HG03280 (cell line): ENCODE results near the gene ANKRD33B.

Source experiments
- ATAC-seq: cut with Tn5 transposase; IDR thresholded peaks from one replicate; pipeline ENCODE4 v1.9.1; 2021; ENCODE audit warnings: mild to moderate bottlenecking, moderate library complexity; ENCODE audit not compliant: unreplicated experiment

ANKRD33B gene

DNA sequence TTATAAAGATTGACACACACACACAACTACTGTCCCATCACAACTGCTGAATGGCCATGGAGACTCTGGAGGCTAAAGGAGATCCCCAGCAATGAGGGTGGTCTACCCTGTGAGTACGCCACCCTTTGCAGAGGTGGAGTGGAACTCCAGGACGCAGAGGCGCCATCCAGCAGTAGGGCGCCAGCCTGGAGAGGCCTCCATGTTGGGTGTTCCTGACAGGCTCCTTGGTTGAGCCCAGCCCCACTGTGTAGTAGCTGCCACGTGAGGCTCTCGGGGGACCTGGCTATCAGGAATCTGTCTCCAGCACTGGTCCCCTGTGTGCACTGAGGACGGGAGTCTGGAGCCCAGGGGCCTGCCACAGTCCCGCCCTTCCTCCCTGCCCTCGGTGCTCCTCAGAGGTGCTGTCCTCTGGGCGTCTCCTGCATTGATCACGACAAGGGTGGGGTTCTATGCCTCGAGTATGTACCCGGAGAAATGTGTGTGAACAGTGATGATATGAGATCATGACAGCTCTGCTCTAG is 124.8 kb downstream of the ANKRD33B start:
- ATAC-seq, result no peak

DNA sequence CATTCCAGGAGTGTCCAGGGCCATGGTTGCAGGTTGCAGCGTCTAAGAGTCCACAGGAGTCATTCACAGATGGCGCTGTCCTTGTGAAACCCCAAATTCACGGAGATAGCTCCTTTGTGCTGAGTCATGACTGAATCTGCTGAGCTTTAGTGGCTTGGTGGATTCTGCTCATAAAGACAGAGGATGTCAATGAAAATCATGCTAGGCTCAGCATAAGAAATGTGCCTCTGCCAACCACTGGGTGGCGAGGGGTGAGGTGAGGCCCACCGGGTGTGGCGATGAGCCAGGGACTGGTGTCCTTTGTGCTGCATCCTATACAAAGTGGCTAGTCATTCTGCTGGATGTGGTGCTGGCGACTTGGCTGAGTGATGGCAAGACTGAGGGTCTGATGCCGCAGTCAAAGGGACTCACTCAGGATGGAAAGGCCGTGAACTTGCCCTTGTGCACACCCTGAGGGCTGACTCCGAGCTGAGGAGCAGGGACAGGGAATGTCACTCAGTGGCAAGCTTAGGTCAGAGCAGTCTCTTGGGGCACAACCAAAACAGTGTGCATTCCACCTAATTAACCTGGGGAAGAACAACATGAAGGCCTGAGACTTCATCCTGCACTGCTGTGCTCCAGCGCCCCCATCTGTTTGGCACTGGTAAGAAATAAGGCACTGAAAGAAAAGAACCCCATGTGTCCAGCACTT is 125.7 kb downstream of the ANKRD33B start:
- ATAC-seq, result peak; percentile 45

DNA sequence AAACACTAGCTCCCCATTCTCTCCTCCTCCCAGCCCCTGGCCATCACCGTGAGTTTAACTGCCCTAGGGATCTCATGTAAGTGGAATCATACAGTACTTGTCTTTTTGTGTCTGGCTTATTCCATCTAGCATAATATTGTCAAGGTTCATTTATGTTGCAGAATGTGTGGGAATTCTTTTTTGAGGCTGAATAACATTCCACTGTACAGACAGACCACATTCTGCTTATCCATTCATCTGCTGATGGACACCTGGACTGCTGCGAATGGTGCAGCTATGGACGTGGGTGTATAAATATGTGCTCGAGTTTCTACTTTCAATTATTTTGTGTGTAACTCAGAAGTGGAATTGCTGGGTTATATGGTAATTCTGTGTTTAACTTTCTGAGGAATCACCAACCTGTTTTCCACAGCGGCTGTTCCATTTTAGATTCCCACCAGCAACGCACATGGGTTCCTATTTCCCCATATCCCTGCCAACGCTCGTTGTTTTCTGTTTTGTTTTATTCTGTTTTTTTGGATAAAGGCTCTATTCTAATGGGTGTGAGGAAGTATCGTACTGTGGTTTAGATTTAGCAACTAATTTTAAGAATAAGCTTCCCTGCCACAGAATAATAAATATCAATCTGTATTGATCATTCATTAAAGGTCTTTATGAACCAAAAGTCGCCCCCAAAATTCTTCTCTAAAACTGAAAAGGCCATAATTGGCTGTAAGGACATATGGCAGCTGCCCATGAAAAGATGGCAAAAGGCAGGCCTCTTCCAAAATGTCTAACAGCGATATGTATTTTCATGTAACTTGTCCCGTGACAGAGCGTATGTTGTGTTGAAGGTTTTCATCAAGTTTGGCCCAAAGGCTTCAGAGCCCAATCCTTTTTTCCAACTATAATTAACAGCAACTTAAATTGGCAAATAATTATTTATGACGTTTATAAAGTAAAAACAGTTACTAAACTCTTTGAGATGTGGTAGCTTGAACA is 126.9 kb downstream of the ANKRD33B start:
- ATAC-seq, result no peak

DNA sequence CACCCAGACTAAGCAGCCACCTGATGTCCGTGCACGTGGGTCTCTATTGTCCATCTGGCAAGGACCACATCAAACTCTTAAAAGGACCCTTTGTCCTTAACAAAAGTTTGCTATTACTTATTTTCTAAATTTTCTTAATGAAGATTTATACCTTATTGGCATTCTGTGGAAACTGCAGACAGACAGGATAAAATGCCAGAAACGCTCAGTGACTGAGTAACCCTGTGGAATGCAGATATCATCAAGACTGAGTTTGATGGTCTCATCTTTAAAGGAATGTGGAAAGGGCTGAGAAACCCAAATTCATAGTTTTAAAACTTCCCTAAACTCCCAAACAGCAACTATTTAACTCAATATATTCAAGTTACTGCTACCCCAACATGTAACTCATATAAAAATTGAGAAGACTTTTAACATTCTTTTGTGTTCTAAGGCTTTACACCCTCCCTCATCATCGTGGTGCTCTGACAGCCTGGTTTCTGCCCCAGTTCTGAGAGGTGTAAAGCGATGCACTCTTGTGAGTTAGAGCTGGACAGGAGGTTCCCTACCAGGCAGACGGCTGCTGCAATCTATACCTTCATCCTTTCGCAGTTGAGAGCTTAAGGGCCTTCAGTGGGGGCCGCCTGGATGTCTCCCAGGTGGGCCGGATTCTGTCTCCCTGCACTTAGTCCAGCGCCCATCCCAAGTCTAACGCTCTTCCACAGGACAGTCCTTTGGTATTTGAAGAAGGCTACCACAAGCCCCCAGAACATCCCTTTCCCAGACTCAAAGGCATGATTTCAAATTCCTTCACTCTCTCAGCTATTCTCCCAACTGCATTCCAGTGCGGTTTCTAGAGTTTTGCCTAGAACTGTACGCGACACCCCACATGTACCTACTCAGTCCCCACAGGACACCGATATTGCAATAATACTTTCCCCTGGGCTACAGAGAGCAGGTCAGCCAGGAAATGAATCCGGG is 128.2 kb downstream of the ANKRD33B start:
- ATAC-seq, result no peak

DNA sequence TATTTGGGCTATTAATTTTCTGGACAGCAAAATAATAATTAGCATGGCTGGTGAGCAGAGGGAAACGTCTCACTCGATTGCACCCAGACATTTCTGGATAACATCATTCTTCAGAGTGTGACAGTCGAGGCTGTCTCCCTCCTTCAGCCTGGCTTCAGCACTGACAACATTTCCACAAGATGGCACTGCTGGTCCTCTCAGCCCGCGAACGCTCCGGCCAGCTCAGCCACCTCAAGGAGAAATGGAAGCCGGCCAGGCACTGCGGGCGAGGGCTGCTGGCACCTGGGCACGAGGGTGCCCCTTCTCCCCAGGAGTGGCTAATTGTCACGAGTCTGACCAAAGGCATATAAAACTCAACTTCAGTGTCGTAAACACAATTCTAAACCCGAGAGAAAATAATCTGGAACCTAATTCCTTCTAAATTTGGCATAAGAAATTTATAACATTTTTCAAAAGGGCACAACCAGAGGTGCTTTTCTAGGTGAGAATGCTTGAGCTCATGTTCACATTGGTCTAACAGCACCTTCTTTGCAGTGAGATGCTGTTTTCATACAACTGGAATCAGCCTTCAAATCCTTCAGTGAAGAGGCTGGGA is 131.3 kb downstream of the ANKRD33B start:
- ATAC-seq, result peak; percentile 28

DNA sequence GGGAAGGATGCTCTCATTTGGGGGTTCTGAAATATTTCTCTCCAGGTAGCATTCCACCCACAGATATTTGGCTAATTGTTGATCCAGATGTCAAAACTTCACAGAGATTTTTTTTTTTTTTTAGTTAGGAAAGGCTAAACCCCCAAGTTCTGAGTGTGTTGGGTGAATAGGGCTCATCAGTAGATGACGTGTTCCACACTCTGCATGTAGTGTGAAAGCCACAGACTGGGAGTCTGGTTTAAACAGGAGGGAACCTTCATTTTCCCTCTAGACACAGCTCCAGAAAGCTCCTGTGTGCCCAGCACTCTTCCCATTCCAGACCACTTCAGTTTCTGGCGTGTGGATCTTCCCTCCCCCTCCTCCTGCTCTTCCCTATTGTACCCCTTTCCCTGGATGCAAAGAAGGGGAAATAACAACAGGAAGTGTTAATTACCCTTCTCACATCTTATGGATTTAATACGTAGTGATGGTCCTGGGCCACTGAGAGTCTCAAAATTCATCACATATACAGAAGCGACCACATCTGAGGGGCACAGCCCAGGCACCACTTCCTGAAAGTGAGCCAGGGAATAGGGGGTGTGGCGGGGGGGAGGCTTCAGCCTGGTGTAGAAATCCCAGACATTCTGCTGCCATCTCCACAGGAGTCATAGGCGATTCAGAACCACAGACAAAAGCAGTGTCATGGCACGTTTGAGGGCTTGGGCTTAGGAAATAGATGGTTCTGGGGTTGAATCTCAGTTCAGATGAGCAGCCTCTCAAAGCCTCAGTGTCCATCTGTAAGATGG is 132.1 kb downstream of the ANKRD33B start:
- ATAC-seq, result no peak

DNA sequence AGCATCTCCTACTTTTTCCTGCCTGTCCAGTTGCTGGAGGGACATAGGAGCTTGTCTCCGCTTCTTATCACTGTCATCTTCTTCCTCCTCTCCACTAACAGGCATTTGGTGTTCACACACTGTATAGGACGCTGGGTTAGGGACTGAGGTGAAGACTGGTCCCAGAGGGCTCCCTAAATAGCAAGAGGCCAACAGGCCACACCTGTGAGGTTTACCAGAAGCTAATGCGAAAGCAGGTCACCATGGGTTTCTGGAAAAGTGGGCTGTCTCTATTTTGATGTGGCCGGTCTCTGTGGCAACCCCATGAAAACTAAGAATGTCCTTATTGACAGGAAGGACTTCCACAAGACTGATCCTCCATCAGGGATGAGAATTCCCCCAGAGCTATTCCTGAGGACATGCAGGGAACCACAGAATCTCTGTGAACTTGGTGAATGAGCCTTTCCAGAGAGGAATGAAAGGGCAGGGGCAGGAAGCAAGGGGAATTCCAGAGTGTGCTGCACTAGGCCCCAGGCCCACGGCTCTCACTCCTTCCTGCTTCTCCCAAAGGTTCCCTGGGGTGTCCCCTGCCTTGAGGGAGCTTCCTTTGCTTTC is 135.5 kb downstream of the ANKRD33B start:
- peak; percentile 54 for ATAC-seq

DNA sequence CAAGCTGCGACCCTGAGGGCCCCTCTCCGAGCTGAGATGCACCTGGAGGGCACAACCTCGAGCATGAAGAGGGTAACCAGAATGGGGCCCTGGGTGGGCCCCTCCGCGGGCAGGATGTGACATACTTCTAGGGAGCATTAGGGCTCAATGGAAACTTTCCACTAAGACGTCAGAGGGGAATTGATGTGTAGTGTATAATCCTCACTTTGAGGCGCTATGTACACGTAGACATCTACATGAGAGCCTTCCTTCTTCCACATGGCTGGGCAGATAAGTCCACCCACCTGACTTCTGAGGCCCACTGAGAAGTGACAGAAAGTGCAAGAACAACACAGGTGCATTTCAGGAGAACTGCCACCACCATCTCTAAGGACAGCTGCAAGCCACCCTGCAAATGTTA is 136.1 kb downstream of the ANKRD33B start:
- ATAC-seq, result peak; percentile 66

DNA sequence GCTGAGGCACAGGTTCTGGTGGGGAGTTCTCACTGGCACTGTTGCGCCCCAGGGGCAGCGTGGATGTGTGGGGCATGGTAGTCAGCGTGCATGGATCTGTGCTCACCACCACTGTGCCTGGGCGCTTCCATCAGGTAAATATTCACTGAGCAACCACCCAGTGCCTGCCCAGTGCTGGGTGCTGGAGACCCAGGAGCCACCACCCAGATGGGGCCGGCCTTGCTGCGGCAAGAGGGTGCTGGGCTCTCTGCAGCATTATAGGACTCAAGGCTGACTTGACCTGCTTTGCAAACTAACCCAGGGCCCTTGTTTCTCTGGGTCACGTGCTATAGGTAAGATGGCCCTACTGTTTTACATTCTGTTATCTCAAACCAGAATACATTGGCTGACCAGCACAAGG is 136.6 kb downstream of the ANKRD33B start:
- no peak for ATAC-seq

DNA sequence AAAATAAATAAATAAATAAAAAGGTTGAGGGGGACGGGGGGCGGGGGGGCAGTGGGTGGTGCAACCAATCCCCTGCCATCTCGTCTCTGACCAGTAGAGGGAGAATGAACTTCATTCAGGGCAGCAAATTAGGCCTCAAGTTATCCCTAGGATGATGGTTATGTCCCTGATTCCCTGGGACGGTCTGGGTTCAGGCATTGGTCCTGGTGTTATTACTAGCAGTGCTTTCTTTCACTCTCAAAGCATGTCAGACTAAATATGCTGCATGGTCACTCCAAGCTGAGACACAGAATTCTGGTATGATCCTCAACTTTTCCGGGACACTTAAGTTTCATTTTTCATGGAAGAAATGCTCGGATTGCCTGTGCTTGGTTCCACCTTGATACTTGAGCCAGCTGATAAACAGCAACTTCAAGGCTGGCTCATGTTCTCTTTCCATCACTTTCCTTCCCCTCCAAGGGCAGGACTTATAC is 137.7 kb downstream of the ANKRD33B start:
- ATAC-seq, result no peak

DNA sequence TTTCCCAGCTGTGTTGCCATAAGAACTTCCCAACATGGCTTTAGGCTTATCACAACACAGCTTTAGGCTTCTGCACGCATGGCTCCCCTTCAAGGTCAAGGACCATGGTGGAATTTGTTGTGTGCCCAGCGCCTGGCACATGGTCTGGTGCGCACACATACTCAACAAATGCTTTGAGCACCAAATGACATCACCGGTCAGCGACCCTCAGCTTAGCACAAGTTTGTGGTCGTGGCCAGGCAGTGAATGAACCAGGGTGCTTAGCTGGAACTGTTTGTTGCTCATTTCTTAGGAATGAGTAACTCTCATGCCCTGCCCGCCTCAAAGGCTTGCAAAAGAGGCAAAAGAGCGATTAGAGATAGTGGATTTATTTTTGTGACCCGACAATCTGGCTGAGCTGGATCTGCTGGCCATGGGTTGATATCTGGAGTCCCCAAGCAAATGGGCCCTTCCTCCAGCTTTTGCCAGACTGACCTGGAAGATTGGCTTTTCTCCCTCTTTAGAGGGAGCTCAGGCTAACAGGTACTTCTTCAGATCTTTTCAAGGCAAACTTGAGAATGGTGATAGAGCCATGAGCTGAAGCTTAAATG is 138.3 kb downstream of the ANKRD33B start:
- ATAC-seq, result no peak

DNA sequence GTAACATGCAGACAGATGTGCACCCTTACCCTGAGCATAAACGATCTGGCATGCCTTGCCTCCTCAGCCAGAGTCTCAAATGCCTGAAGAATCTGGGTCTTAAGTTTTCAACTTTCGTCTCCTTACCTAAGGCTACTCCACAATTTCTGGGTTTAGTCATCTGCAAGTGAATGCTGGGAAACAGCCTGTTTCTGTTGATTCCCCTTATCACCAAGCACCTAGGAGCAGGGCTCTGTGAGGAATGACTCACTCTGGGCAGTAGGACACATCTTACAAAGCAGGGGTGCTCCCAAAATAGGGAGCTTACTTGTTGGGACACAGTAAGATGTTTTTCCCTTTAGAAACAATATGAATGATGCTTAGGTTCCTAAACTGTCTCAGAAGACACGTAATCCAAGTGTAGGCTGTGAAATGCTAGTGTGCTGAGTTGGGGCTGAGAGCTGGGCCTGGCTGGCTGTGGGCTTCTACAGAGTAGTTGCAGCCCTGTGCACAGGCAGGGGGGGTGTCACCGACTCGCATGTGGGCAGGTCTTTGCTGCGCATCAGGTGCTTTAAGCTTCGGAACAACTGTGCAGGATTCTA is 139.1 kb downstream of the ANKRD33B start:
- ATAC-seq, result no peak

DNA sequence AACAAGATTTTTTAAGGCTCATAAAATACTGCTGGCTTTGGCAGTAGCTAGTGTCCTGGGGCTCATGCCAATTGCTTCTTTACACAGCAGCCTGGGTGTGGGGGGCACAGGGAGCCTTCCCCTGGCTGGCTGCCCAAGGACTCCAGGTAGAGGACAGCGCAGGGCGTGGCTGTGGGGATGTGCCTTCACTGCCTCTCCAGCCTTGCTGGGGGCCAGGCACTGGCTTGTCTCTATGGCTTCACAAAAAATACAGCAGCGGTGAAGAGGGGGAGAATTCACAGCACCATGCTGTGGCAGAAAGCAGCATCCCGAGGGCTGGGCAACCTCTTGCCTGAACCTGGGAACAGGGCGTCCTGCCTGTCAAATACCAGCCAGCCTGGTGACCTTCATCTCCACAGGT is 139.8 kb downstream of the ANKRD33B start:
- ATAC-seq, result no peak

DNA sequence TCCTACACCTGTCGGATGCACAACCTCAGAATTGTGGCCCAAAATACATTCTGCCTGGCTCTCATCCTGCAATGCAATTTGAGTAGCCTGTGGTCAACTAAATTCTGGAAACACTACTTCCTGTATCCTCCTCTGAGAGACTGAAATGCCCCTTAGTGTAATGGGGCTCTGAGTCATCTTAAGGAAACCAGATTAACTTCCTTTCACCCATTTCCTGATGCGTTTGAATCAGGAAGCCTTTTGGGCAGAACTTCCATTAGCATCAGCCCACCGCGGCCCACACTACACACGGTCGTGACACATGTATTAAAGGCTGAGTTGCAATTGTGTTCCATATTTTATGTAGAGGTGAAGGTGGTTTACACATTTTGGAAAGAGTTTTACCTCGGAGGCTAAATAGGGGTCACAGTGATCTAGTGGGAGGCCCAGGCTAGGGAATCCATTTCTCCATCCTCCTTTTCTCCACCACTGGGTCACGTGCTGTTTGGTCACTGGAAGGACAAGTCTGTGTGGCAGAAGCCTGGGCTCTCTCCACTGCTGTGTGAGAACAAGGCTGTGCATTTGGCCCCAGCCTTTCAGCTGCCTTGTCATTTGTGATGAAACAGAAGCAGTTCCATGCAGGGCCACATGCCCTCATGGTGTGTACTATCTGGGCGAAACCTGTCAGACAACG is 141.2 kb downstream of the ANKRD33B start:
- no peak for ATAC-seq

DNA sequence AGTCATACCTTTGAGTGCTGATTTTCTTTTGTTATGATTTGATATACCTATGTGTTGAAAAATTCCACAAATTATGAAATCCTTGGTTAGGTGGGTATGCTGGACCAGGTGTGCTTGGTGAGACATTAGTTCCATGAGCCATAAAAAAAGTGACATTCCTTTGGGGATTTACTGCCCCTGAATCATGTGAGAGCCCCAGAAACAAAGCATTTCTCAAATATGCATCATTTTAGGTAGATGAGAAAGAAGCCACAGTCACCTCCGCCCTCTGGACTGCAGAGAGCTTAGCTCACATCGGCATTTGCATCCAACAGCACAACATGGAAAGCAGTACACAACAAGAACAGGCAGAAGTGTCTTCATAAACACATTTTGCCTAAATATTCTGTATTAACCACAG is 141.9 kb downstream of the ANKRD33B start:
- no peak for ATAC-seq

DNA sequence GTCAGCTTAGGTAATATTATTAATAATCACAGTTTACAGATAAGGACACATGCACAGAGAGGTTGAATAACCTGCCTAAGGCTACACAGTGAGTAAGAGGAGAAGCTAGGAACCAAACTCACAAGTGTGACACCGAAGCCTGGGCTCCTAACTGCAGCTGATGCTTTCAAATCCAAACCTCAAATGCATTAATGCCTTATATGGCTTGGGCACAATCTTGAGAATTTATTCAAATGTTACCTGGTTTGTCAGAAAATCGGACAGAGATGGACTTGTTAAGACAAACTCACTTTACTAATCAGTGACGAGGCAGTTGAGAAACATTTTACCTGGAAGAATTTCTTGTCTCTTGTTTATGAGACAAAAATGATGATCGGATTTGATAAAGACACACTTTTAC is 142.5 kb downstream of the ANKRD33B start:
- no peak for ATAC-seq
